B cell (primary cell): Measurements from ENCODE around the gene TEAD1.

Experiments used
- CTCF ChIP-seq: fragments of 200-600 bp; IDR thresholded peaks from one replicate; pipeline ENCODE4 v1.8.0; 2022; ENCODE audit warnings: antibody characterized with exemption, mild to moderate bottlenecking
- EZH2 ChIP-seq: IDR thresholded peaks from 2 replicates; pipeline ENCODE4 v1.6.1; 2012; ENCODE audit warnings: borderline replicate concordance, low read depth, mild to moderate bottlenecking, moderate library complexity, low read length; ENCODE audit not compliant: insufficient read depth, poor library complexity, severe bottlenecking

GRCh38 chr11:12822392-12823022 is 148.3 kb downstream of the TEAD1 start:
- TF ChIP-seq CTCF: no peak
- no peak for TF ChIP-seq EZH2
